Fibroblast of mammary gland (primary cell): ENCODE data around the gene SKI.
"Not testable (repeated sequence)": the region's sequence is repeated elsewhere in the genome, so short reads cannot be mapped to it uniquely, and the experiment has no call there.

Experiments
- DNase-seq: peaks from one replicate; pipeline ENCODE4 v3.0.0-alpha.2; 2010; ENCODE audit warnings: low read depth
- H3K4me3 ChIP-seq: 2 replicates; pipeline ENCODE4 v1.5.1; 2011; ENCODE audit warnings: low read depth, mild to moderate bottlenecking, low read length, moderate library complexity; ENCODE audit not compliant: control insufficient read depth
- CTCF ChIP-seq: conservative IDR thresholded peaks from 2 replicates; pipeline ENCODE4 v1.5.1; 2011; ENCODE audit warnings: low read depth, low read length, inconsistent platforms; ENCODE audit not compliant: control insufficient read depth, insufficient read depth

Gene SKI

GRCh38 chr1:2330519-2331199 is 102.5 kb downstream of the SKI start:
- no peak for TF ChIP-seq CTCF
- DNase-seq, result peak; percentile 76
- no peak overlapping the region for H3K4me3 ChIP-seq

- TF ChIP-seq CTCF, result no peak
- DNase-seq, result no peak
- H3K4me3 ChIP-seq, result no peak overlapping the region
These were observed 103.1 kb downstream of the SKI start for GRCh38 chr1:2331200-2331544.

- H3K4me3 ChIP-seq, DNase-seq: not testable (repeated sequence)
These were observed 103.5 kb downstream of the SKI start for GRCh38 chr1:2331580-2331979.

GRCh38 chr1:2334366-2334765 is 106.2 kb downstream of the SKI start:
- H3K4me3 ChIP-seq, result no peak overlapping the region

GRCh38 chr1:2334883-2335534 is 106.9 kb downstream of the SKI start:
- no peak for DNase-seq
- H3K4me3 ChIP-seq, result no peak overlapping the region
- TF ChIP-seq CTCF, result no peak

More at GRCh38 chr1:2334366-2334765, 106.2 kb downstream of the SKI start:
- TF ChIP-seq CTCF, result no peak
- DNase-seq, result no peak

- no peak for DNase-seq
- H3K4me3 ChIP-seq, result no peak overlapping the region
- no peak for TF ChIP-seq CTCF
These were observed 107.8 kb downstream of the SKI start for GRCh38 chr1:2335721-2336455.

GRCh38 chr1:2336499-2336898 is 108.4 kb downstream of the SKI start:
- no peak for DNase-seq
- TF ChIP-seq CTCF, result no peak
- no peak overlapping the region for H3K4me3 ChIP-seq
